ELR (cell line): ENCODE measurements around the gene CHST15.

Experiments used
- DNase-seq: peaks from one replicate; pipeline ENCODE4 v3.0.0-alpha.2; 2015; ENCODE audit warnings: low read depth

Gene CHST15

GRCh38 chr10:124010563-124011131, 82.8 kb downstream of the CHST15 start:
- peak; percentile 2 for DNase-seq

GRCh38 chr10:124010024-124010423, 83.4 kb downstream of the CHST15 start:
- DNase-seq = no peak

- DNase-seq = peak; percentile 14
These were observed 84.0 kb downstream of the CHST15 start for GRCh38 chr10:124009231-124010015.

GRCh38 chr10:124008681-124009080, 84.7 kb downstream of the CHST15 start:
- no peak for DNase-seq

DNA sequence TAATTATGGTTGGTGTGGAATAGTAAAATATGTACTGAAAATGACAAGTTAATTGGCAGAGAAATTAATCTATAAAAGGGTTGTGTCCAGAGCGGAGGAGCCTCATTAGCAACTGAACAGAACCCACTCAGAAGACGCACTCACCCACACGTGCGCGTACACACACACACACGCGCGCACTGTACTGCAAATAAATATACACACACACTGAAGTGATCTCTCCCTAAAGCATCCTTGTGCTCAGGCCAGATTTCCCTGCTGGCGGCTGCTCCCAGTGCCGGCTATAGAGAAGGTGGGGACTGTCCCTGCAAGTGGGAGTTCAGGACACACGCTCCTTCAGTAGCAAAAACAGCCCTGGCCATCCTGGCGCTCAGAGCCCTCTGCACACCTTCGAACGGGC, 85.2 kb downstream of the CHST15 start:
- no peak for DNase-seq

GRCh38 chr10:124007773-124008145, 85.6 kb downstream of the CHST15 start:
- no peak for DNase-seq

DNA sequence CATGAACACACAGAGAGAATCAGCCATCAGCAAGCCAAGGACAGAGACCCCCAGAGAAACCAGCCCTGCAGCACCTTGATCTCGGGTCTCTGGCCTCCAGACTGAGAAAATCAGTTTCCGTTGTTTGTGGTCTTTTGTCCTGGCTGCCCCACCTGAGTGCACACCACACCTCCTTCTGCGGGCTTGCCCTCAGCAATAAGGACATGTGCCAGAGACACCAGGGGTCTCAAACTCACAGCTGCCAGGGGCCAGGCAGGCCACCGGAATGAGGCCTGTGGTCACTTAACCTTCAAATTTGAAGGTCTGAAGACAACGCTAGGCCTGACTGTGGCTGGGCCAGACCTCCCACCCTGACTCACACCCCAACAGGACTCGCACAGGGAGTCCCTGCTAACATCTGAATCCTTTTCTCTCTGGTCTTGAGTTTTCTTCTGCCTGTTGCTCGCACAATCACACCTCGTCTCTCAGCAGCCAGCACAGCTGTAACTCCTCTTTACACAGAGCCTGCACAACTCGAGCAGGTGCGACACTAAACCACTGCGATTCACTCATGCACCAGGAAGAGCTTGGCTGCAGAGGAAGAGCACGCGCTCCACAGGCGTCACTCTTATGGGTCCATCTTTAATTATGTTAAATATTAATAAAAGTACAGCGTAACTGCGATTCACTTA, 86.2 kb downstream of the CHST15 start:
- no peak for DNase-seq

DNA sequence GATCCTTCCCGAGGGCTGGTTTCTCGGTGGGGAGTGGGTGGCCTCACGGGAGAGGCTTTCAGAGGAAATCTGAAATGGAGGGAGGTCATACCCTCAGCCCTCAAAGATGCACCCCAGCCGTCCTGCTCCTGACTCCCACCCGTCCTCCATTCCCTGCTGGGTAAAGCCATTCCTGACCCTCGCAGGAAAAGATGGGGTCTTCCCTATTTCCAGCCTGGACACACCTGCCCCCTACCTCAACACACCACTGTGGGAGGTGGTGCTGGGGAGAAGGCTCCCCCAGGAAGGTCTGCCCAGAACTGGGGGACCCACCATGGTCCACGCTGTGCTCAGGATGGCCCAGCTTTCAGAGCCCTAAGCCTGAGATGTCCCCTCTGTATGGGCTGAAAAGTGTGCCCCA, 86.9 kb downstream of the CHST15 start:
- no peak for DNase-seq

GRCh38 chr10:124005991-124006392, 87.4 kb downstream of the CHST15 start:
- DNase-seq = no peak

- no peak for DNase-seq
These were observed 88.3 kb downstream of the CHST15 start for GRCh38 chr10:124005091-124005490.

DNA sequence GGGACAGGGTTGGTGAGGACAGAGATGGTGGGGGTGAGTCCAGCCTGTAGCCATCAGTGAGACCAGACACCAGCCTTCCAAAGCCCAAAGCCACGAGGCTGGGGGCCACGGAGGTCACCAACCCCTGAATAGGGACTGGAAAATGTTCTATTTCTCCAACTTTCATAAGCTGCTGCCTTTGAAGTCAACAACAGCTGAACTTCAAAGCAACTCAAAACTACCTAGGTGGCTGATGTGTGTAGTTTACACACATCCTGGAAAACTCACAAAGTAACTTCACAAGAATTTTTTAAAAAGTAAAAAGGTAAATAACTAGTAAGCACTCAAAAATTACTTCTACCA, 88.8 kb downstream of the CHST15 start:
- no peak for DNase-seq

GRCh38 chr10:124003871-124004662, 89.3 kb downstream of the CHST15 start:
- no peak for DNase-seq

- no peak for DNase-seq
These were observed 89.9 kb downstream of the CHST15 start for GRCh38 chr10:124003481-124003870.

DNA sequence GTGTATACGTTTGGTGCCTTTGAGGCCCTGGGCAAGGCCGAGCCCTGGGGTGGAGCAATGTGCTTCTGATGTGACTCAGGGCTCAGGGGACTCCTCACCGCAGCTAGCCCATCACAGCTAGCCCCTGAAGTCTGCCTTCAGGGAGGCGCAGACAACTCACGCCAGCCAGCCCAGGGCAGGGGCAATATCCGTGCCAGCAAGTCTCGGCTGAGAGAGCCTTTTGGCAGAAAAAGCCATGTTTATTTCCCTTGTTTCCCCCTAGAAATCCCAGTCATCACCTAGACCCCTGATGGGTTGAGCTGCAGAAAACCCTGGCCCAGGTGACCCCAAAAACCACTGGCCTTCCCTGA, 90.4 kb downstream of the CHST15 start:
- no peak for DNase-seq

DNA sequence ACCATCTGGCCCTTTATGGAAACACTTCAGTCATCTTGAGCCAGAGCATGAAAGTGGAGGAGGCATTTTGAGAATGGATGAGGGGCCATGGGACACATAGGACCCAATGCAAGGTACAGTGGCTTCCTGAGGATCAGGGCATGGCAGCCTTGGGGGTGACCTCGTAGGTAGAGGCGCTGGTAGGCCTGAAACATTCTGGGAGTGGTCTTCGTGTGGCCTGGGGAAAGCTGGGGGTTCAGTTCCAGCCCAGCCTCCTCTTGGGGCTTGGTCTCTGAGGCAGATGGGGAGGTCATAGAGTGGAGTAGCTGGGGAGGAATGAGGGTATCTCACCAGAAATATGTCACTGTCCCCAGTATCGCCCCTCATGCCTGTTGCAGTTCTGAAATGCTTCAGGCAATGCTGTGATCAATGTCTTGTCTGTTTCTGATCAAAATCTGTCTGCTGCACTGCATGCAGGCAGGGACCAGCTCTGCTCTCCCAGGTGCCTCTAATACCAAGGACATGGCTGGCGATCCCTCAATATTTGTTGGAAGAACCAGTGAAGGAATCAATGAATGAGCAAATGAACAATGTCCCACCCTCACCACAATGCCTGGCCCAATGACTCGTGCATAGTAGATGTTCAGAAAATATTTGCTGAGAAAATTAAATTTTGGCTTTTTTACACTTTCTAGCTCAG, 90.9 kb downstream of the CHST15 start:
- DNase-seq = no peak

GRCh38 chr10:124001391-124002148, 91.8 kb downstream of the CHST15 start:
- no peak for DNase-seq

DNA sequence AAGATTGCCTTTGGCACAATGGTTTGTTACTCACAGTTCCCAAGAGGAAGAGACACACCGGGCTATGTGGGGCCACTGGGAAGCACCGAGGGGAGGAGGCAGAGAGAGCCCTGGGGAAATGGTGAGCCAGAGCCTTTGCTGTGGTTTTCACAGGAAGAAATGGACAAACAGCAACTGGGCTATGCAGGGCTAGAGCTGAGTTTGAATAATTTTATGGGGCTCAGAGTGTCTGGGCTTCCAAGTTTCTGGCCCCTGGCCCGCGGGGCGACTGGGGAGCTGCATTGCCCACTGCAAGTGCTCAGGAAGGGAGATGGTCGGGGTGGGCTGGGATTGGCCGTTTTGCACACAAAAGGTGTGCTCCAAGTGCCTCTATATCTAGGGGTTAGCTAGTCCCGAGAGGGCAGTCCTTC, 92.6 kb downstream of the CHST15 start:
- DNase-seq = peak; percentile 57

- no peak for DNase-seq
These were observed 93.3 kb downstream of the CHST15 start for GRCh38 chr10:123999956-124000615.

- no peak for DNase-seq
These were observed 94.1 kb downstream of the CHST15 start for GRCh38 chr10:123999261-123999660.

DNA sequence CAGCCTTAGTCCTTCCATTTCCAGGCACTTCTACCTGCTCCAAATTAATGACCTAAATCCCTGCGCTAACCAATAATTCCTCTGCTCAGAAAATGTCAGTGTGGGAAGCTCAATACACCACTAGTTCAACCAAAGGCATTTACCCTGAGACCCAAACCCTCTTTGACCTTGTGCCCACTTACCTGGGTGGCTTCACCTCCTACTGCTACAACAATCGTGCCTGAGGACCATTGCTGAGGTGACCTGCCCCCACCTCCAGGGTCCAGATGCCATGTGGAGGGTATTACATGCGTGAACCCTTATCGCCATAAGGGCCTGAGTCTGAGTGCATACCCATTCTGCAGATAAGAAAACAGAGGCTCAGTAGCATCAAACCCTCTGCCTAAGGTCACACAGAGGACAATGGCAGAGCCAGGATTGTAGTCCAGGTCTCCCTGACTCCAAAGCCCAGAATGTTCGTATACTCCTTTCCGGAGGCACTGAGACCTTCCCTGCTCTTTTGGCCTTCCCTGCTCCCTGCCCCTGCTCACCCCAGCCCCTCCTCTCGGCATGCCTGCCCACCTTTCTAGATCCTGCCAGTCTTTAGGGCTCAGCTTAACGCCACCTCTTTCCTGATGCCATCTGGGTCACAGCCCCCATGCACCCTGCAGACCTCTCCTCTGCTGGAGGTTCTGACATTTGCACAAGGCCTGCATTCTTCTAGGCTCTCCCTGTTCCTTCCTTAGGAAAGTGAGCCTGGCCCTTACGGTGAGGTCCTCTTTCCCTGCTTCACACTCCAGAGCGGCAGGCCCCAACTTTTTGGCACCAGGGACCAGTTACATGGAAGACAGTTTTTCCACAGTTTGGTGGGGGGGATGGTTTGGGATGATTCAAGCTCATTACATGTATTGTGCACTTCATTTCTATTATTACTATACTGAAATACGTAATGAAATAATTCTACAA, 94.9 kb downstream of the CHST15 start:
- DNase-seq = no peak
